Stimulated activated CD4-positive, alpha-beta T cell treated with anti-CD3 and anti-CD28 coated beads, Interleukin-12 subunit alpha, Interleukin-12 subunit beta, amount 100 ng/mL, for 48 hours (primary cell): ENCODE results near the gene IL24.

ENCODE experiments used
- DNase-seq, 3 donors: peaks; one replicate each; pipeline ENCODE4 v3.0.0-alpha.2; 2020; ENCODE audit warnings: low read depth in 2 of 3, low spot score in 1 of 3

Gene IL24

DNA sequence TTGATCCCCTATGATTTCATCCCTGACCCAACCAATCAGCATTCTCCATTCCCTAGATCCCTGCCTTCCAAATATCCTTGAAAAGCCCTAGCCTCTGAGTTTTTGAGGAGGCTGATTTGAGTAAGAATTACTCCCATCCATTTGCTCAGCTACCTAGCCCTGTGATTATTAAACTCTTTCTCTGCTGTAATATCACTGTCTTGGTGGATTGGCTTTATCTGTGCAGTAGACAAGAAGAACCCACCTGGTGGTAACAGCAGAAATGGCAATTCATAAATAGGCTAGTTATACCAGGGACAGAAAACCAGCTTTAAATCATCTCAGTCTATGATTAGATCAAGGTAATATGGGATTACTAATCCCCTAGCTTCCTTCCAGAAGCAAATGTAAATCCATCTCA lies 18.8 kb upstream of the IL24 start:
- no peak for DNase-seq

DNA sequence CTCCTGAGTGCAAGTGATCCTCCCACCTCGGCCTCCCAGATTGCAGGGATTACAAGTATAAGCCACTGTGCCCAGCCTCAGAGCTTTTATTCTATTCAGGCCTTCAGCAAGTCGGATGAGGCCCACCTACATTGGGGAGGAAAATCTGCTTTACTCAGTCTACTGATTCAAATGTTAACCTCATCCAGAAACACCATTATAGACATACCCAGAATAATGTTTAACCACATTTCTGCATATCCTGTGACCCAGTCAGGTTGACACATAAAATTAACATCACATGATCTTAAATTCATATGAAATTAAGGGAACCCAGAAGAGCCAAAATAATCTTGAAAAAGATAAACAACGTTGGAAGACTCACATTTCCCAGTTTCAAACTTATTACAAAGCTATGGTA lies 16.9 kb upstream of the IL24 start:
- DNase-seq = no peak

DNA sequence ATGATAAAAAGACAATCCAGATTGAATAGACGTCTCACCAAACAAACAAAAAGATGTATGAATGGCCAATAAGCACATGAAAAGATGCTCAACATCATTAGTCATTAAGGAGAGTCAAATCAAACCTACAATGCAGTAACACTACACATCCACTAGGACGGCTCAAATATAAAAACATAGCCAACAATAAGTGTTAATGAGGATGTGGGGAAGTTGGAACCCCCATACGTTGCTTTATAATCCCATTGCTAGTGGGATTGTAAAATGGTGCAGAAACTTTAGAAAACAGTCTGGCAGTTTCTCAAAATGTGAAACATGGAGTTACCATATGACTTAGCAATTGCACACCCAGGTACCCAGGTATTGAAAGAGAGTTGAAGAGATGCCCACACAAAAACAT lies 14.7 kb upstream of the IL24 start:
- no peak for DNase-seq

DNA sequence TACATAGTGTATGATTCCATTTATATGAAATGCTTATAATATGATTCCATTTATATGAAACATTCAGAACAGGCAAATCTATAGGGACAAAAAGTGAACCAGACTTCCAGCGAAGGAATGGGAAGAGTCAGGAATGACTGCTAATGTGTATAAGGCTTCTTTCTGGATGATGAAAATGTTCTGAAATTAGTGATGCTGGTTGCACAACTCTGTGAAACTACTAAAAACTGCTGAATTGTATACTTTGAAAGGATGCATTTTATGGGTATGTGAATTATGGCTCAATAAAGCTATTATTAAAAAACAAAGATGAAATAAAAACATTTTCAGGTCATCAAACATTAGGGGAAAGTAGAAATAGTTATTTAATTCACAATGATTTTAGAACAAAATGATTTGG lies 14.1 kb upstream of the IL24 start:
- DNase-seq = no peak

DNA sequence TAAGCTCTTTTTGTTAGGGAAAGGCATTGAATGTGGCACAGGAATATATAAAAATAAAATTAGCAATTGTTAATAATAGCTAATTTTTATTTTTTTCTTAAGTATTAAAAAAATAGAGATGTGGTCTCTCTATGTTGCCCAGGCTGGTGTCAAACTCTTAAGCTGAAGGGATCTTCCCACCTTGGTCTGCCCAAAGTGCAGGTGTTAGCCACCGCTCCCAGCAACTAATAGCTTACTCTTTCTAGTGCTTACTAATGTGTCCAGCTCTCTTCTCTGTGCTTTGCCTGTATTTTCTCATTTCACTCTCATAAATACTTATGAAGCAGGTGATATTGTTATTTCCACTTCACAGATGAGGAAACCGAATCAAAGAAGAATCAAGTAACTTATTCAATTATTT lies 13.4 kb upstream of the IL24 start:
- no peak for DNase-seq

DNA sequence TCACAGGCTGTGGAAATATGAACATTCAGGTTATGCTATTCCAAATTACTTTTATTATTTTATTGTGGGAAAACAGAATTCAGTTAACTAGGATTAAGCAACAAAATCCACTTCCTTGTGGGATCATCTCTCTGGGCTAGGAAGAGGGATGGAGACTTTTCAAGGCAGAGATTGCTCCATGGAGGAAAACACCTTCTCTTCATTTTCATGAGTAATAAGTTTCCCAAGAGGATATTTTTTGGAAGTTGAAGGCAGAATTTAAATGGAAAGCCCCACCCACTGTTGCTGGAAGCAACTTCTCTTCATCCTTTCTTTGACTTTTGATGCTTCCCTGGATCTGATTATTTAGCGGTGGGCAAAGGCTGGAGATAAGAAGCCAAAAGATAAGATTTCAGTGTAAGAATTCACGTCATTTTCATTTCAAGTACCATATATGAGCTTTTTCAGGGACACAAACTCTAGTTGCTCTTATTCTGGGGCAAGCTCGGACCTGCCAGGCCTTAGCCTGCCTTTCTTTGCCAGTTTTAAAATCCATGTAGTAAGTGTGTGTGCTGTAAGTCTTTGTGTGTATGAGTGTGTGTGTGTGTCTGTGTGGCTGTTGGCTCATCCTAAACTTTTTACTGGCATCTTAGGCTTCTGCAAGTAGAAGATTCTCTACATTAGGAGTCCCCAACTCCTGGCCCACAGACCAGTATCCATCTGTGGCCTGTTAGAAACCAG lies 11.7 kb upstream of the IL24 start:
- DNase-seq = no peak

DNA sequence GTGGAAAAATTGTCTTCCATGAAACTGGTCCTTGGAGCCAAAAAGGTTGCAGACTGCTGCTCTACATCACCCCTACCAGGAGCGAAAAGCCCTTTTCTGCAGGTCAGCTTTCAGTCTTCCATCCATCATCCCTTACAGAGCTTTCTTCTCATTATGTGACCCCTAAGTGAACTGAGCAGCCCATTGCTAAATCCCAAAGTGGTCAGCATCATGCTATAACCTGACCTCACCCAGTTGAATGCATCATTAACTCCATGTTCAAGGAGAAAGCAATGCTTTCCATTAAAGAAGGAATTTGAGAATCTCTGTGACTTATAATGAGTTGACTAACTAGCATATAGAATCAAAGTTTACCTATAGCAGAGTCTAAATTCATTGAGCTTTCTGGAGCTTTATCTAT lies 10.4 kb upstream of the IL24 start:
- DNase-seq = no peak

DNA sequence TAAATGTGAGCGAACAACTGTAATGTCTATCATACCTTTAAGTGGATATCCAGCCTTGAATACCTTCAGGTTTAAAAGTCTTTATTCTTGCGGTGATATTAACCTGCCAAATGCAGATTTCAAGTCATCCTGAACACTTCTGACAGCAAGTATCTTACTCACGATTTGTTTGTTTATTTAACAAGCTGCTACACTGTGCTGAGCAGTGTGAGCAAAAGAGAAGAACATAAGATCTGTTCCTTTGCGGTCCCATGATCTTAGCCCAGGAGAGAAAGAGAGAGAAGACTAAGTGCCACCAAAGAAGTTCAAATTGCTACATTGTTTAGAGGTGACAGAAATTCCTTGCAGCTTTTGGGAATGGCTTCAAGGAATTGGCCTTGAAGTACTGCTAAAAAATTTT lies 9.5 kb upstream of the IL24 start:
- no peak for DNase-seq

DNA sequence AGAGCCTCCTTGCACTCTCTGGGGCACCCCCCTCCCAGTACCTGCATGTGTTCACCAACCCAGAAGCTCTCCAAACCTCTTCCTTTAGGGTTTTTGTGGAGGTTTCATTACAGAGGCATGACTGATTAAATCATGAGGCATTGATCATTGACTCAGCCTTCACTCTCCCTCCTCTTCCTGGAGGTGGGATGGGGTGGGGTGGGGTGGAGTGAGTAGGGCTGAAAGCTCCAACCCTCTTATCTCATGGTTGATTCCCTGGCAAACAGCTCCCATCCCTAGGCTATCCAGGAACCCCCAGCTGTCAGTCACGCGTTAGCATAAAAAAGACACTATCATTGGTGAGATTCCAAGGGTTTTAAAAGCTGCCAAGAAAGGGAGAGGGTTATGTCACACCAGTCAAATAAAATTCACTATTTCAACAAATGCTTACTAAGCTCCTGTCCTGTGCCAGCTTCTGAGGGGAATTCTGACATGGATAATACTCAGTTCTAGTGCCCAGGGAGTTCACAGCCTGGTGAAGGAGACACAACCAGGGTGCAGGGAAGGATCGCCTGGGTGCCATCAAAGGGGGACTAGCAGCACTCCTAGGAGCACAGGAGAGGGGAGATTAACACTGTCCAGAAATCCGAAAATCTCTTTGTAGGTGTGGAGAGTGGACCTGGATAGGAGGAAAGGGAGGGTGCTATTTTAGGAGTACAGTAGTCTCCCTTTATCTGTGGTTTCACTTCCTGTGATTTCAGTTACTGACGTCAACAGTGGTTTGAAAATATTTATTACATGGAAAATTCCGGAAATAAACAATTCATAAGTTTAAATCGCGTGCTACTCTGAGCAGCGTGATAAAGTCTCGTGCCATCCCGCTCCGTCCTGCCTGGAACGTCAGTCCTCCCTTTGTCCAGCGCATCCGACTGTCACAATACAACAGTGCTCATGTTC lies 6.8 kb upstream of the IL24 start:
- no peak for DNase-seq

DNA sequence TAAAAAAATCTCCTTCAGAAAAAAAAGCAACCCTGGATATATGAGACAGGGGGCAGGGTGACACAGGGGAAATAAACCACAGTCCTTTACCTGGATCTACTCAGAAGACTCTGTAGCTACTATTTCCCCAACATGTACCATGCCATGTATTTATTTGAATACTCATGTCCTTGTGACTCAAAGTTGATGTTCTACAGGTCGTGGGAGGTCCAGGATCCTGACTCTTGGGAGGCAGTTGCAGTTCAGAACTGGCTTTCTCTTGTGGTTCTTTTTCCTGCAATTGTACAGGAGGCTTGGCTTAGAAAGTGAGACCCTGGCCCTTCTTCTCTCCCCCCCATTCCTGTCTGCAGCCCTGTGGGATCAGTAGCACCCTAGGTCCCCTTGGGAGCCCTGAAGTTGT lies 5.8 kb upstream of the IL24 start:
- no peak for DNase-seq

DNA sequence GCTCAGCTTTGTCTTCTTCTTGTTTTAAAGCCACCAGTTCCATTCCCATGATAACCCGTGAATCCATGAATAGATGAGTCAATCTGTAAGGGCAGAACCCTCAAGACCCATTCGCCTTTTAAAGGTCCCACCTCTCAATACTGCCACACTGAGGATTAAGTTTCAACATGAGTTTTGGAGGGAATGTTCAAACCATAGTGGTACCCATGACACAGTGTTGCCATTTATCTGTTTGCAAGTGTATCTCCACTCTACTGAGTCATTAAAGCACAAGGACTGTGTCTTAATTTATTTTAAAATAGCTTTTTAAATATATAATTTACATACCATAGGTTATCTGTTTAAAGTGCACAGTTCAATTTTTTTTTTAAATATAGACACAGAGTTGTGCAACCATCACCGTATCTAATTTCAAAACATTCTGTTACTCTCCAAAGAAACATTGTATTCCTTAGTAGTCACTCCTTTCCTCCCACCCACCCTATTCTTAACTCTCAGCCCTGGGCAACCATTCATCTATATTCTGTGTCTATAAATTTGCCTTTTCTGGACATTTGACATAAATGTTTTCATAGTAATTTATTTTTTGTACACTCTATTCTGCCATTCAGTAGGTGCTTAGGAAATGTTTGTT lies 4.8 kb upstream of the IL24 start:
- no peak for DNase-seq

DNA sequence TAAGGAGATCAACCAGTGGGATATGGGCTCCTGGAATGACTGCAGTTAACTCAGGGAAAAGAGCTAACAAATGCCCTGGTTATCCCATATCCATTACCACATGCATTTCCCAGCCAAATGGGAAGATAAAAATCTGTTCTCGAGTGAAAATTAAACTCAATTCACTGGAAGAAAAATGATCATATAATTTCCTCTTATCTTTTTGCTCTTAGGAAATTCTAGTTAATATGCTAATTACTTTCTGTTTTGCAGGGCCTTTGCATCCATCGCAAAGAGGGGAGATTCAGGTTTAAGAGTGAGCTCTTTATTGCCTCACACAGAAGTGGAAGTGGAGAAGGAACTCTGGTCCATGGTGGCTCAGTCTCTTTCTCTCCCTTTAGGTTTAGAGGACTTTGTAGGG lies 3.9 kb upstream of the IL24 start:
- no peak for DNase-seq

DNA sequence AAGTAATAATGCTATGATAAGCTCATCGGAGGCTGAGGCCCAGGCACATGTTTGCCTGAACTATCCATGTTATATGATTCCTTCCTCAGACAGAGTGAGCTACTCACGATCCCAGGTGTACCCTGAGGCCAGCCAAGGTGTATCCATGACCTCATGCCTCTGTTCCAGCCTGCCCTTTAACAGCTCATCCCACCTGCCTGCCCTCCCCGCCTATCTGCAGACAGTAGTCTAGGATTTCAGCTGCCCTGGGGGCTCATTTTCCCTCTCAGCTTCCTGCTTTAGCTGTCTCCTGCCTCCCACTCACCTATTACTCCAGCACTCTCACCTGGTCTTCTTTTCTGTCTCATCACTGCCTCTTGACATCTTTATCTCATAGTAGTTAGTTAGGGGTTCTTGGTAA lies 1.9 kb upstream of the IL24 start:
- no peak for DNase-seq

DNA sequence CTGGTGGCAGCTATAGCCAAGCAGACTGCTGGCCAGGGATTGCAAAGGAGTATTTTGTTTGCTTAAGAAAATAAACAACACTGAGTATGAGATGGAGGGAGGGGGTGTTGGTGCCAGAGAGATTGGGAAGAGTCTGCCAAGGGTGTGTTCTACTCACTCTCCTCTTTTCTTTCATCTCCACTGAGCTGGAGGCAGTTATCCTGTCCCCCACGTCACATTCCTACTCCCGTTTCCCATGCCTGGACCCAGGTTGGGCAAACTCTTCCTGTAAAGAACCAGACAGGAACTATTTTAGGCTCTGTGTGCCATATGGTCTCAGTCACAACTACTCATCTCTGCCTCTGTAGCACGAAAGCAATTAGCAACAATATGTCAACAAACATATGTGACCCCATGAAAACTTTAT lies 1.4 kb upstream of the IL24 start:
- DNase-seq = no peak

DNA sequence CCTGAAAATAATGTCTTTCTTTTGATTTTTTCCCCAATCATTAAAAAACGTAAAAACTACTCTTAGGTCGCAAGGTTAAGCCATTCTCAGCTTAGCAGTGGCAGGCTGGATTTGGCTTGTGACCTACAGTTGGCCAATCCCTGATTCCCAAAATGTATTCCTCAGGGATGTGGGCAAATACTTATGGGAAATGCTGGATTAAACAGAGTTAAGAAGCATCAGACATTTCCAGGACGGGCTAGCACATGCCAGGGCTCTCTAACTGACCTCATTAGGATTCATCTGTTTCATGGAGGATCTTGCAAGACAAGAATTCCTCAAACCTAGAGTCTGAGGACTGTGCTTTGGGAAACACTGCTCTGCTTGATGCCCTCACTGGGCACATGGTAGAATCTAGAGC lies 982 bp upstream of the IL24 start:
- DNase-seq = no peak

DNA sequence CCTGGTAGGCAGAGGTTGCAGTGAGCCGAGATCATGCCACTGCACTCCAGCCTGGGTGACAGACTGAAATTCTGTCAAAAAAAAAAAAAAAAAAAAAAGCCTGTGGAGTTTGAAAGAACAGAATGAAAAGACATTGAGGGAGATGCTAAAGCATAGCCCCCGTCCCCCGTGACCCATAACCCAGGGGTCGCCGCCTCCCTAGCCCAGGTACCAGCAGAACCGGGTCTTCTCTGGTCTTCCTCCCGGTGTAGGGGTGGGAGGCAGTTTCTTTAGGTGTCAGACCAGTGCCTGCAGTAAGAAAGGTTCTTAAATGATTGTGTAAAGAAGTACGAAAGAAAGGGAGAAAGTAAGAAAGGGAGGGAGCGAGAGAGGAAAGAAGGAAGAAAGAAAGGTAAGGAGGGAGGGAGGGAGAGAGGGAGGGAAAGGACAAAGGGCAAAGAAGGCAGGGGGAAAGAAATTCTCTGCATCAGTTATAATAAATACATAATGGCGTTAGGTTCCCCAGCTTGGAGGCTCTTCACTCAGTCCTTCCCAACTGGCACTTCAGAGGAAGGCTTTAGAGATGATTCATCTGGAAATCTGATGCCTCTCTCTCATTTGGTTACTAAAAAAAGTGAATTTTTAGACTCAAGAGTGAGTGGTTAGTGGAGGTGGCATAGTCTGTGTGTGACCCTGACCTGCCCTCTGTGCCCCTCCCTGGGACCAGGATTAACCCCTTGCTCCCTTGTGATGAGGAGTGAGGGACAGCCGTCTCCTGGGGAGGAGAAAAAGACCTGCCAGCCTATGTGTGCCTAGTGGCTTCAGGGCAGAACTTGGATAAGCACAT lies 1.1 kb downstream of the IL24 start:
- no peak for DNase-seq

DNA sequence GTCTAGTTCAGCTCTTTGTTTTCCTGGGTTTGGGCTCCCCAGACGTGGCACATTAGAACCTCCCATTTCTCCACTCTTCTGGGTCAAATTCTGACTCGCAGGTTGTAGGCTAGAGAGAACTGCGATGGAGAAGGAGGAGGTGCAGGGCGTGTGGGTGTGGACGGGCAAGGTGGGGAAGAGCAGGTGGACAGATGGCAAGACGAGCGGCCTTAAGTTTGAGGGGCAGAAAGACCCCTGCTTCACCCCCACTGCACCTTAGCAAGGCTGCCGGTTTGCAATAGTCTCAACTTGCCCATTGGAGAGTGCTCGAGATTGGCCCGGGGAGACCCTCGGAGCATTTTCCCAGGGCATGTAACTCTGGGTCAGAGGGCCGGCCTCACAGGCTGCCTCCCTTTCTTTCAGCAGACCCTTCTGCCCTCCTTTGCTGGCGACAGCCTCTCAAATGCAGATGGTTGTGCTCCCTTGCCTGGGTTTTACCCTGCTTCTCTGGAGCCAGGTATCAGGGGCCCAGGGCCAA lies 1.7 kb downstream of the IL24 start:
- no peak for DNase-seq

DNA sequence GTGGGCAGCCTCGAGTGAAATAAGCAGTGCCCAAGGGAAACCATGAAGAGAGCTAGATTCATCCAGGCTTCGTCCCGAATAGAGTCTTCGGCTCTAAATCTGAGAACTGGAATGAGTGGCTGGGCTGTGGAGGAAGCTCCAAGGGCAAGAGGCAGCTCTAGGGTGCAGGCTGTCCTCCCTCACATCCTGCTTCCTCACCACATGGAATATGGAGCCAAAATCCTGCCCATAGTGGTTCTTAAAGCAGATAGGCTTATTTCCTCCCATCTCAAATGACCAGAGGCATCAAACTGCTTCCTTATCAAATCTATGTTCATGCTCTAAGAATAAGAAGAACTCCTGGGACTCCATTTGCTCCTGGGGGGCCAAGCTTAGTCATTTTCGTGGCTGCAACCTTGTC lies 2.5 kb downstream of the IL24 start:
- no peak for DNase-seq

DNA sequence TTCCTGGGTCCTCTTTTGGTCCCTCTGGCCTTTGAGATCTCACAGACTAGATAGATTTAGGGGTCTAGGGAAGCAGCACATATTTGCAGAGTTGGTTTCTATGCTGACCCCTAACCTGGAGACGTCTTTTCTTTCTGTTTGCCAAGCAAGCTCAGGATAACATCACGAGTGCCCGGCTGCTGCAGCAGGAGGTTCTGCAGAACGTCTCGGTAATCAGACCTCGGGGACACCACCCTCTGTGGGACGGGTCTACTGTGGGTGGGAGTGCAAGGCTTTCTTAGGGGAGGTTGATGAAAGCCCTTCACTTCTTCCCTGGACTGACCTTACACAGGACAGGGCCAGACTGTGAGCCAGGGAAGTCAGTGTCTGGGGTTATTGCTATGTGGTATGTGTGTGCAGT lies 2.9 kb downstream of the IL24 start:
- DNase-seq = no peak

DNA sequence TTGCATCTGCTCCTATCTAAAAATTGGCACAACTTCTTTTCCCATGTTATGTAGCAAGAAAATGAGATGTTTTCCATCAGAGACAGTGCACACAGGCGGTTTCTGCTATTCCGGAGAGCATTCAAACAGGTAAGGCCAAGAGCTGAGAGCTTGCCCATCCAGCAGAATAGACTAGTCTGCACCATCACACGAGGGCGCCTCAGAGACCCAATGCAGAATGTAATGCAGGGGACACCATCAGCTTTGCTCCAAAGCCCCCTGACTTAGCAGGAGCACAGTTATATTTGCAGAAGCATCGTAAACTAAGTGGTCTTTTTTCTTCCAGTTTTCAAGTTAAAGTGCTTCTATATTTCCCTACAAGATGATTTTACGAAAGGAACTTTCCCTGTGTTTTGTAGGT lies 4.7 kb downstream of the IL24 start:
- no peak for DNase-seq

DNA sequence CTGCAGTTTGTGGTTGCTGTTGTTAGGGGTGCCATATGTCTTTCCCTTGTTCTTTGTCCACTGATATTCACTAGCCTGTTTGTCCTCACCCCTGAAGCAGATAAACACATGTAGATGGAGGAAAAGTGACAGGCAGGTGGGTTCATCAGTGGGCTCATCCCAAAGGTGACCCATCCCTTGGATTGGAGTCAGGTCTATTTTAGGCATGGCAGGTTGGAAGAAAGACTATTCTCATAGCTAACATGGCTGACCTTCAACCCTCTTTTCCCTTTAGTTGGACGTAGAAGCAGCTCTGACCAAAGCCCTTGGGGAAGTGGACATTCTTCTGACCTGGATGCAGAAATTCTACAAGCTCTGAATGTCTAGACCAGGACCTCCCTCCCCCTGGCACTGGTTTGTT lies 5.5 kb downstream of the IL24 start:
- DNase-seq = no peak
